RKO (cell line): Measurements from ENCODE around the gene TEDC1.

Experiments used
- DNase-seq: peaks from one replicate; pipeline ENCODE4 v3.0.0-alpha.2; 2016; ENCODE audit warnings: low spot score

The TEDC1 gene

DNA sequence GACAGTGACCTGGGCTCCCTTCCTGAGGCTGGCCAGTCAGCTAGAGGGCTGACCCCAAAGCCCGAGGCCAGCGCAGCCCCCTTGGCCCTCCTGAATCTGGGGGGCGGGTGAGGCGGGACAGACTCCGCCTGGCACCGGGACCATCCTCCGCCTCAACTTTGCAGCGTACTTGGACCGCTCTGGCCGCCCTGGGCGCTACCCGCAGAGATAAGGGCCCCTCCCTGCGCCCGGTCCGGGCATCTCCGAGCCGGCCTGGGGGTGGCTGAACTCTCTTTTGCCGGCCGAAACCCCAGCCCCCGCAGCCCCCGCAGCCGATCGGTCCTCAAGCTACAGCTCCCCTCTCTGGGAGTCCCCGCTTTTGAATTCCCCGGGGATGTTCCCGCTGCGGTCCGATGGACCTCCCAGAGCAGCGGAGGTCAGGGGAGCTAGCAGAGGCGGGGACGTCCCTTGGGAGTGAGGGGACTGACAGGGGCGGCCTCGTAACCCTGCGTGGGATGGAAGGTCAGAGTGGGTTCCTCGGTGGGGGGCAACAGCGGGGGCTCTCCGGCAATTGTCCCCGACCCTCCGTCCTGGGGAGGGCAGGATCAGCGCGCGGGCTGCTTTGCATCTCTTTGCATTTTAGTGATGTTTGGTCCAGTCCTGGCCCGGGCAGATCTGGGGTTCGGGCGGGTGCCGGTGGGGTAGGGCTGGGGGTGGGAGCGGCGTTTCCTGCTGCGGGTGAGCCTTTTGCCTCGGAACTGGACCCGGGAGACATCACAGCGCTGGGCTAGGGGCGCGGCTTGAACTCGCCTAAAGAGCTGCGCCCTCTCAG is 4.7 kb upstream of the TEDC1 start, which contains the start of gene CRIP1:
TSS of gene CRIP1 (plus strand) at position 724 of the 811 bp plus-strand sequence. CDS start 374 bp downstream, outside the sequence.
- no peak for DNase-seq

DNA sequence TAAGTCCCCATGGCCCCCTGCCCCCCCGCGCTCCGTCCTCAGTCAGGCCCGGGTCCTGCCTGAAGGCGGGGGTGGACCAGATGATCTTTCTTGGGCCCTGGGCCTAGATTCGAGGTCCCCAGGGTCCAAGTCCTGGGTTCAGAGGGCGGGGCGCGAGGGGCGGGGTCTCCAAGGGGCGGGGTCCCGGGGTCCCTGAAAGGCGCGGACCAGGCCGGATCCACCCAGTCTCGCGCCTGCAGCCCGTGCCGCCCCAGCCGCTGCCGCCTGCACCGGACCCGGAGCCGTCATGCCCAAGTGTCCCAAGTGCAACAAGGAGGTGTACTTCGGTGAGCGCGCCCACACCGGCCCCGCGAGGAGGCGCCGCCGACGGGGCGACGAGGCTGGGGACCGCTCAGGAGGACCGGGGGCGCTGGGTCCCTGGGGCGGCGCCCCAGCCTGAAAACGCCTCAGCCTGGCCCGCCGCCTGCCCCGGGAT is 4.0 kb upstream of the TEDC1 start:
- no peak for DNase-seq

DNA sequence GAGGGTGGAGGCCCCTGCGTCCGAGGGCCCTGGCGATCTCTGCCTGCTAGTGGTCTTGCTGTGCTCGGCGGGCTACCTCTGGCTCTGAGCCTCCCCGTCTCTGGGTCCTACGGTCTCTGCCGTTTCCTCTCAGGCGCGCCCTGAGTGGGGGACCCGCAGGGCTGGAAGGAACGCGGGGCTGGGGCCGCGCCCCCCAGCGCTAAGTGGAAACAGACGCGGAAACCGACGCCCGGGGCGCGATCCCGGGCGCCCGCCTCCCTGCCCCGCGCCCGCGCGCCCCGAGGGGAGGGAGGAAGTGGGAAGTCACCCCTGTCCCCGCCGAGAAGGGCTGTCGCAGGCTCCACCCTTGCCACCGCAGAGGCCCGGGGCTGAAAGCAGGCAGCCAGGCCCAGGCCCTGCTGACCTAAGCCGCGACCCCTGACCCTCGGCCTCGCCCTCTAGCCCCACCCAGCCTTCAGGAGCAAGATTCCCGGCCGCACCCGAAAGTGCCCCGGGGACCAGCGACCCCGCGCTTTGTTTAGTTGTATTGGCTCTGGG is 3.5 kb upstream of the TEDC1 start:
- no peak for DNase-seq

DNA sequence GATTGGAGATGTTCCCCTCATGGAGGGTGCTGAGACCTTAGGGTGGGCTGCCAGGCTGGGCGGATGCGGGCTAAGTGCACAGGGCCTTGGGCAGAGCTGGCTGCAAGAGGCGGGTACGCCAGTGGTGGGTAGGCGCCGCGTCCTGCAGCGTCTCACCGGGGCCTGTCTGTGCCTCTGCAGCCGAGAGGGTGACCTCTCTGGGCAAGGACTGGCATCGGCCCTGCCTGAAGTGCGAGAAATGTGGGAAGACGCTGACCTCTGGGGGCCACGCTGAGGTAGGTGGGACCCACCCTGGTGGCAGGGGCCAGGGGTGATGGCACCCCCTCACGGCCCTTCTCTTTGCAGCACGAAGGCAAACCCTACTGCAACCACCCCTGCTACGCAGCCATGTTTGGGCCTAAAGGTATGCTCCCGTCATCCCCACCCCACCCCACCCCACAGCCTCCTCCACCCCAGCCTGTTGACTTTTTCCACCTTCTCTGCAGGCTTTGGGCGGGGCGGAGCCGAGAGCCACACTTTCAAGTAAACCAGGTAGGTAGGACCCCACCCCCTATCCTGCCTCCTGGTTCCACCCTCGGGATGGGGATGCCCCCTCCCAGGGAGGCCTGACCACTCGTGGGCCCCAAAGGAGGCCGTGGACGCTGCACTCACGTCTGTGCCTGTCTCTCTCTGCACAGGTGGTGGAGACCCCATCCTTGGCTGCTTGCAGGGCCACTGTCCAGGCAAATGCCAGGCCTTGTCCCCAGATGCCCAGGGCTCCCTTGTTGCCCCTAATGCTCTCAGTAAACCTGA is 2.9 kb upstream of the TEDC1 start:
- DNase-seq = no peak

DNA sequence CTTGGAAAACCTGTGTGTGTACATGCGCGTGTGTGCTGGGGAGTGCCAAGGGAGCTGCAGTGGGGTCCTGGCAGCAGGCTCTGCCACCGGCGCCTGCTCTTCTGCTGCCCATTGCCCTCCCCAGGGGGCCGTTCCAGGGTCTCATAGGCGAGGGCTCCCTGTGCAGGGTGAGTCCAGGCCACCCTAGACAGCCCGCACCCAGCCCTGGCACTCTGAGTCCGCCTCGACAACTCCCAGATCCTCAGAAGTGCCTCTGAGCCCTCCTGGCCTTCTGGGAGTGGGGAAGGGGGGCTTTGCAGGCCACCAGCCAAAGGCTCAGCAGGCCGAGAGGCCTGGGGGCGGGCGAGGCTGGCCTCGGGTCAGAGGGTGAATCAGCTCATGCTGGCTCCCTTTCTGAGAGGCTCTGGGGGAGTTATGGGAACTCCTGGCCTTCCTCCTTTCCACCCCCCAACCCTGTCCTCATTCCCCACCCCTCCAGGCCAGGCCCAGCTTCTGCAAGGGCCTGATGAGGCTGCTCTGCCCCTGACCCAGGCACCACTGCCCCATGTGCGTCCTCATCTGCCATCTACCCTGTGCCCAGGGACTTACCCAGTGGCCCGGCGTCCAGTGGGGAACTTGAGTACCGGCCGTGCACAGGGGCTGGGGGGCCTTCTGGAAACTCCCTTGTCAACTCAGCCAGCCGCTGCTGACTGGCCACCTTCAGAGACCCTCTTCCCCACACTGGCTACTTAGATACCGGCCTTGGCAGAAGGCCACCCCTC is 2.1 kb upstream of the TEDC1 start:
- DNase-seq = no peak

DNA sequence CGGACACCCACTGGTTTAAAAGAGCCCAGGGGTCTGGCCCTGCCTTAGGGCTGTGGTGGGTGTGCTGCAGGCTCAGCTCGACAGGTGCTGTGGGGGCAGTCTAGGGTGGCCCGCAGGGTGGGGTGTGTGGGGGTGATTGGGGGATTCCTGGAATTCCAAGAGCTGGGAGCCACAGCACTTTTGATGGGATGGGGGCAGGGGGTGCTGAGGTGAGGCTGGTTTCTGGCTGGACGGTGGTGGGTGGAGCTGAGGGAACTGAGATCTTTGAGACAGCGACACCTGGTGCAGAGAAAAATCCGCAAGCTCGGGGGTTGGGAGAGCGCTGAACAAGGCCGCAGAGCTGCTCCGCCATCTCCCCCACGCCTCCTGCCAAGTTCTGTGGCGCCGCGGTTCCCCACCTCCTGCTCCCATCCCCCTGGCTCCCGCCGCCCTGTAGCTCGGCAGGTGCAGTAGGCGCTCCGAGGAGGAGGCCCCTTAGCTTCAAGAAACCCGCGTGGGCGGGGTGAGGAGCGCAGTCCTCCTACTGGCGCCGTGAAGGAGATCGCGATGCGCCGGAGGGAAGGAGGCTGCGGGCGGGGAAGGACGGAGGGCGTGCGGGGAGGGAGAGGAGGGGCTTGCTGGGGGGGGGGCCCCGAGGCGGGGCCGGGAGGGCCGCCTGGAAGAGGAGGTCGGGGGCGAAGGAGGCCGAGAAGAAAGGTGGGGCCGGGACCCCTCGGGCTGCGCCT is 1.3 kb upstream of the TEDC1 start:
- DNase-seq = peak; percentile 88

DNA sequence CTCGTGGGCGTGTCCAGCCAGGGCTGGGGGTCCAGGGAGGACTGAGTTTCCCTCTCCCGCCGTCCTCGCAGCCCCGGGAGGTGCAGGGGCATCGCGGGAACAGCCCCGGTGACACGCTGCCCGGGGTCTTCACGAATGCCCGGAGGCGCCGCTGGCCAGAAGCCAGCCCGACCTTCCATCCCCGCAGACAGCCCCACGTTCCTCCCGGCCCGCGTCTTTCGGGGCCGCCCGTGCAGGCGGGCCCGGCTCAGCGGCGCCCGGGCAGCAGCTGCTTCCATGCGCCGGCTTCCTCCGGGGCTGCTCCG is 827 bp upstream of the TEDC1 start:
- DNase-seq = no peak

DNA sequence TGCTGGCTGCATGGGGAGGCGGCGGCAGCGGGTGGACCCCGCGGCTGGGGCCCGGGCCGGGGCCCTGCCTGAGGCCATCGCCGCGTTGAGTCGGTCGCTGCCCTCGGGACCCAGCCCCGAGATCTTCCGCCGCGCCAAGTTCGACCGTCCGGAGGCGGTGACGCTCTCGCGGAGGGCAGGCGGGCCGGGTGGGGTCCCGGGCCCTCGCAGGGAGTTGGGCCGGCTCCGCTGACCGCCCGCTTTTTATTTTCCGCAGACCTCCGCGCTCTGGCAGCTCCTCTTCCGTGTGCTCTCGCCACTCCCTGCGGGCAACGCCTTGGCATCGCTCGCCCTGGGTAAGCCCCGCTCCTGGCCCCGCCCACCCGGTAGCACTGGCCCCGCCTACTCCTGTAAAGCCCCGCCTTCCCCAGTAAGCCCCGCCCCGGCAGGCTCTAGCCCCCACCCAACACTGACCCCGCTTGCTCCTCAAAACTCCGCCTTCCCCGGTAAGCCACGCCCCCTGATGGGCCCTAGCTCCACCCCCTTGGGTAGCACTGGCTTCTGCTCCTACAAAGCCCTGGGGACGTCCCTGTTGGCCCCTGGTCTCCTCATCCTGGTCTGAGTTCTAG is 424 bp downstream of the TEDC1 start:
- peak; percentile 72 for DNase-seq

DNA sequence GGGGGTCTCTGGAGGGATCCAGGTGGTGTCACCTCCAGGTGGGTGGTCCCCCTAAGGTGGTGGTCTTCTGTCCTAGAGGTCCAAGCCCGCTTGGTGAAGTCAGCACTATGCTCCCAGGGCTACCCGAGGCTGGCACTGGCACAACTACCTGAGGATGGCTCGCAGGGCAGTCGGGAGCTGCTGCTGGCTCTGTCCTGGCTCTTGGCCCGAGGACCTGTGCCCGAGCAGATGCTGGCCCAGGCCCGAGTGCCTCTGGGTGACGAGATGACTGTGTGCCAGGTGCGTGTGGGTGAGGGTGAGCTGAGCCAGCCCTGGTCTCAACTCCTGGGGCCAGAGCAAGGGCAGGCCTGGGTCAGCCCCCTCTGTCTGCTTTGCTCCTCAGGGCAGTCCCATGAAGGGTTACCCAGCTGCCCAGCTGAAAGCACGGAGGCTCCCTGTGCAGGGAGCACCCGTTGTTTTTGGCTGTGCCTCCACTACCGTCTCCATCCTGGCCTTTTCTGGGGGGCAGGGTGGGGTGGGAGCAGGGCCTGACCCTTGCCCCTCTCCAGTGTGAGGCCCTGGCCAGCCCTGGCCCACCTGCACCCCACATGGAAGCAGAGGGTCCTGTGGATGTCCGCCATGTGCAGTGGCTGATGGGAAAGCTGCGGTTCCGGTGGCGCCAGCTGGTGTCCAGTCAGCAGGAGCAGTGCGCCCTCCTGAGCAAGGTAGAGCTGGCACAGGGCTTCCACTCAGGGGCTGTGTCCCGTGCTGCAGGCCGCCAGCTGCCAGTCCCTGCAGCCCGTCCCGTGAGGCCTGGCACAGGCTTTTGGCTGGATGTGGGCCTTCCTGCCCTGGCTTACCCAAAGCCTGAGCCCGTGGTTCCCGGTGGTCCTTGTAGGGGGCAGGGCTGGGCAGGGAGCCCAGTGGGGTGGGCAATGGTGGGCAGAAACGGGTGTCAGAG is 1.3 kb downstream of the TEDC1 start:
- DNase-seq = no peak

DNA sequence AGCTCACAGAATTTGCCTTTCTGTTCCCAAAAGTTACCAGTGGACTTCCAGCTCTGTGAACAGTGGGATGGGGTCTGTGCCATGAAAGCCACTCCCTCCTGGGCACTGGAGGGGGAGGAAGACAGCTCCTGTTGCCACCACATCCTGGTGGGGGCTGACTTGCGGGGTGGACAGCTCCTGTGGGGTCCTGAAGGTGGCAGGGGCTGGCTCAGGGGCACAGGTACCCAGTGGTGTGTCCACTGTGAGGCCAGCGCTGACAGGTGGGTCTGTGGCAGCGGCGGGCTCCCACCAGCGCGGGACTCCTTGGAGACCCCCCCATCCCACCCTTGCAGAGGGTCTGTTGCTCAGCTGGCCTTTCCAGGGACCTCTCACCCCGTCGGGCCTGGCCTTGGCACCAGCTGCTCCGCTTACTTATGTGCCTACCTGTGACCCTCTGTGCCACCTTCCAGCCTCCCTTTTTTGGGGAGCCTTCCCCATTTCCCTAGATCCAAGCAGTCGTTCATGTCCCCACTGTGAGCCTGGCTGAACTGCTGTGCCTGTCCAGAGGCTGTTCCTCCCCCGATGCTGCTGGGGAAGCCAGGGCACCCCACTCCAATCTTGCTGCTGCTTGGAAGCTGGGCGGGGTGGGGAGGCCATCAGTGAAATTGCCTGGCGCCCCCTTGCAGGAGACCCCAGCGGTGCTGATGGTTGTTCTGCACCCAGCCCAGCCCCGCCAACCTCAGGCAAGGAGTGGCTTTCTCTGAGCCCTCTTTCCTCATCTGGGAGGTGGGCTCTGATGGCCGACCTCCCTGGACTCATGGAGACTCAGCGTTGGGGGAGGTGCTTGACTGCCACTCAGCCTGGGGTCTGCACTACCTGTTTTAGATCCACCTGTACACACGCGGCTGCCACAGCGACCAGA is 2.2 kb downstream of the TEDC1 start:
- DNase-seq = no peak

DNA sequence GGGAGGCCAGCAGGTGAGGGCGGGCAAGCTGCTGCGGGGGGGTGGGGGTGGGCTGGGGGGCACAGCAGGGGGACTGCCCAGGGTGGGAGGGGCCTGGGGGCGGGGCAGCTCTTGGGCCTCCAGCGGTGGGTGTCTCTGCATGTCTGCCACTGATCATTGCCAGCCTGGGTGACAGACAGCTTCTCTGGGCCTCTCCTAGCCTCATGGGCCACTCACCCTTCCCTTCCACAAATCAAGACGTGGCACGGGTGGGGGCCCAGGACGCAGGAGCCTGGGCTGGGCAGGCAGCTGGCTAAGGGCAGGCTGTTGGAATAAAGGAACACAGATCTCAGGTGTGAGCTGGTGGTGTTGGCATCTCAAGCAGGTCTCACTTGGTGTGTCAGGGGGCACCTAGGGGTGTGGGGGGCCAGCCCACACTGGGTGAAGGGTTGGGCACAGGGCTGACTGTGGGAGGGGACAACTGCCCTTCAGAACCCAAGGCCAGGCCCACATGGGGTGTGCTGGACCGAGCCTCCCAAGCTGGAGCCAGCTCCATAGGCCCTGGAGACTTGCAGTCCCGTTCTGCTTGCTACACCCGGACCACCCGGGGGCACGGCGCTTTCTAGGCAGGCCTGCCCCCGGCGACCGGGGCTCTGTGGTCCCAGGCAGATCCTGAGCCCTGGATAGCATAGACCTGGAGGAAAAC is 3.0 kb downstream of the TEDC1 start:
- no peak for DNase-seq

DNA sequence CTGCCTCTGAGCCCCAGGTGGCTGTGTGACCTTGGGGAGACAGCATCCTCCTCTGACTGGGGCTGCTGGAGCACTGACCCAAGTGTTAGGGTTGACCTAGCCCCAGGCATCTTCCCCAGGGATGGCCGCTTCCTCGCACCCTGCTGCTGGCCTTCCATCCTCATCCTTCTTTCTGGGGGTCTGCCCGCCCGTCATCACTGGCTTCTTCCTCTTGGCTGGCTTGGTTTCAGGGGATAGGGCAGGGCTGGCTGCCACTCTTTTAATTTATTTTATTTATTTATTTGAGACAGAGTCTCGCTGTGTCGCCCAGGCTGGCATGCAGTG is 3.5 kb downstream of the TEDC1 start:
- no peak for DNase-seq

DNA sequence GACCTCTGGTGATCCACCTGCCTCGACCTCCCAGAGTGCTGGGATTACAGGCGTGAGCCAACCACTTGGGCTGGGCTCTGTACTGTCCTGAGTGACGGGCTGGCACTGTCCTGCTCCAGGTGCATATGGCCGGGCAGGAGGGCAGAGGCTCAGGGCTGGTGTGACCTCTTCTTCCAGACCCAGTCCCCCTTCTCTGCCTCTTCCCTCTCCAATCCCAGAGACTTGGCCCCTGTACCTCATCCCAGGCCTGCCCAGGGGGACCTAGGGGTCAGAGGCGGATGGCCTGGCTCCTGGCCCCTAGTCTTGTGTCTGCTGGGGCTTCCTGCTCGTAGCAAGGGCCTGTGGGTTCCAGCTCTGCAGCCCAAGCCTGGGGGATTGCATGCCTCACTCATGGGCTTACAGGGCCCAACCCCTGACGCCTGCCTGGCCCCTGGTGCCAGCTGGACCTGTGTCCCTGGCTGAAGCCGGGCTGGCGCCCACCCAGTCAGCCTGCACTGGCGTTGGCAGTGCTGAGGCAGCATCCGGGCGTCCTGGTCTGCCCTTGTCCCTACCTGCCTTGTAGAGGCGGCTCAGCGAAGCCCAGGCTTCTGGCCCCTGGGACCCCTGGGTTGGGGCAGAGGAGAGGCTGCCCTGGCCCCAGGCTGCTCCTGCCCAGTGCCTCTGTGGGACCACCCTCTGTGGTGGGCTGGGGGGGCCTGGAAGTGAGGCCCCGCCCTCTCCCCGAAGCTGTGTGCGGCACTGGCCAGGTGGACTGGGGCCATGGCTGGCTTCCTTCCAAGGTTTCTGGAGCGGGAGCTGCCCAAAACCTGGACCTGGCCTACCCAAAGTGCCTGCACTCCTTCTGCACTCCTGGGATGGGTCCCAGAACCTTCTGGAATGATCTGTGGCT is 4.3 kb downstream of the TEDC1 start:
- DNase-seq = no peak

DNA sequence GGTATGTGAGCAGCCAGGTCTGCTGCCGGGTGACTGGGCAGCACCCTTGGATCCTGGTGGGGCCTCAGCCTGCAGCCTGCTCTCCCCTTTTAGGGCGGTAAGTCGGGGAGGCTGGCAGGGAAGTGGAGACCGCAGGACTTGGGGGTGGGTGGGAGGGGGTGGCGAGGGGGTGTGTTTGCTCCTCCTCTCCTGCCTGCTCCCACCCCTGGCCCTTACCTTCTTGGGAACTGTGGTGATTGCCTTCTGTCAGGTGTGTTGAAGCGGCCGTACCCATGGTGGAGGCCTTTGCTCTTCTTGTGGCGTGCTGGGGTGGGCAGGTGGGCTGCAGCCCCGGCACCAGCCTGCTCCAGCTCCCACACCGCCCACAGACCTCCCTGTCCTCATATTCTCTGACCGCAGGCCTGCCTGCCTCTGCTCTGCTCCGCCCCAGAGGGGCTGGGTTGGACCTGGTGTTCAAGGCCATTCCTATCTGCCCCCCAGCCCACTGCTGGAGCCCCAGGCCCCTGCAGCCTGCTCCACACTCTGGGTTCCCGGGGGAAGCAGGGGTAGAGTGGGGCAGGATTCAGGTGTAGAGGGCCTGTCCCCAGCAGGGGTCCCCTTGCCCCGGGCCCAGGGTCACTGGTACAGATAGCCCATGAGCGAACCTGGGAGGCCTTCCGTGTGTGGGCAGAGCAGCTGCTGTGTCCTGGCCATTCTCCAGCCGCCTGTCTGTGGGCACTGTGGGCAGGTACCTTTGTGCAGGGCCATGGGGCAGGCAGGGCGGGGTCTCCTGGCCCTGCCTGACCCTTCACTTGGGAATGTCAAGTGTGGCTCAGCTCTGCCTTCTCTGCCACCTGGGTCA is 5.2 kb downstream of the TEDC1 start:
- DNase-seq = no peak

DNA sequence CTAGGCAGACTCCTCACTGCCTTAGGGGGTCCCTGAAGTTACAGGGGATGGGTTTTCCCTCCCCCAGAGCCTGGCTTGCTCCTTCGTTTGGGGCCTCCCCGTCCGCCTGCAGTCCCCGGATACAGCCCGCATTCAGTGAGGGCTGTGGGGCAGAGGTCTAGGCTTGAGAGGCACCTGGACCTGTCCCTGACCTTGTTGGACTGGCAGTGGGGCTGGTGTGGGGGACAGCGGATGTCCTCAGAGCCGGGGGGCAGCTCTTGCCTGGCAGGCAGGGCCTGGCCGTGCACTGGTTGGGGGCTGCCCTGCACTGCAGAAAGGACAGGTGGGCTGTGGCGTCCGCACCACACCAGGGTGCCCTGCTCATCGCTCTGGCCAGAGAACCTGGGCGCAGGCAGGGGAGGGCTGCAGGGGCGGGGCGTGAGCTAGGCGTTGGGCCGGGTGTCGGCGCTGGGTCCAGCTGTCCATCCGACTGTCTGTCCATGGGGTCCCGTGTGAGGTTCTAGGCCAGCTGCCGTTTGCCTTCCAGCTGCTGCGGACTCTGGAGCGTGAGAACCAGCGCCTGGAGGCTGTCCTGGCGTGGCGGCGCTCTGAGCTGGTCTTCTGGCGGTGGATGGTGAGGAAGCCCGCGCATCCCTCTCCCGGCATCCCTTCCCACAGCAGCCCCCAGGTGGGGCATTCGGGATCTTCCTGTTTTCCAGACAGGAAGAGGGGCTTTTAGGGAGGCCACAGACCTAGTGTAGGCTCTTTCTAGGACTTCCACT is 6.0 kb downstream of the TEDC1 start:
- DNase-seq = no peak
